GM19463 (cell line): ENCODE measurements around the gene TRIM16.
A peak's percentile ranks its signal among the peaks of the same experiment; 100 is the strongest.
"Not testable (repeated sequence)": the region's sequence is repeated elsewhere in the genome, so short reads cannot be mapped to it uniquely, and the experiment has no call there.

Source experiments
- ATAC-seq: cut with Tn5 transposase; IDR thresholded peaks from one replicate; pipeline ENCODE4 v1.9.1; 2021; ENCODE audit warnings: mild to moderate bottlenecking, moderate library complexity; ENCODE audit not compliant: unreplicated experiment

TRIM16 gene

GRCh38 chr17:15683824-15684478 is at the start of gene TRIM16:
TSS of gene TRIM16 (minus strand) at chr17:15684311. CDS start at chr17:15651609, 32,702 bp downstream.
- peak; percentile 95 for ATAC-seq

GRCh38 chr17:15733174-15733789 is 49.2 kb upstream of the TRIM16 start:
- not testable (repeated sequence) for ATAC-seq

GRCh38 chr17:15731900-15732299 is 47.8 kb upstream of the TRIM16 start, which contains the start of gene TBC1D26:
TSS of gene TBC1D26 (plus strand) at chr17:15732283. CDS start at chr17:15735349, 3,066 bp downstream.
- not testable (repeated sequence) for ATAC-seq

- not testable (repeated sequence) for ATAC-seq
These were observed 46.4 kb upstream of the TRIM16 start for GRCh38 chr17:15730535-15730934.

GRCh38 chr17:15716601-15717563 is 32.8 kb upstream of the TRIM16 start:
- ATAC-seq, result not testable (repeated sequence)

- ATAC-seq, result not testable (repeated sequence)
These were observed 24.8 kb upstream of the TRIM16 start for GRCh38 chr17:15708879-15709278.

GRCh38 chr17:15704813-15705212 is 20.7 kb upstream of the TRIM16 start:
- not testable (repeated sequence) for ATAC-seq

- not testable (repeated sequence) for ATAC-seq
These were observed 20.1 kb upstream of the TRIM16 start for GRCh38 chr17:15704239-15704638.

GRCh38 chr17:15699937-15700336 is 15.8 kb upstream of the TRIM16 start:
- not testable (repeated sequence) for ATAC-seq

- peak; percentile 95 for ATAC-seq
These were observed 15.4 kb upstream of the TRIM16 start, which contains the start of gene ZNF286A for GRCh38 chr17:15699413-15699924. TSS of gene ZNF286A (plus strand) at chr17:15699752. CDS start at chr17:15700330, 578 bp downstream.

- ATAC-seq, result not testable (repeated sequence)
These were observed 14.9 kb upstream of the TRIM16 start for GRCh38 chr17:15698967-15699366.

- ATAC-seq, result not testable (repeated sequence)
These were observed 3.4 kb upstream of the TRIM16 start for GRCh38 chr17:15687494-15687893.

- not testable (repeated sequence) for ATAC-seq
These were observed 976 bp downstream of the TRIM16 start for GRCh38 chr17:15683135-15683534.

- not testable (repeated sequence) for ATAC-seq
These were observed 8.1 kb downstream of the TRIM16 start for GRCh38 chr17:15675991-15676390.

GRCh38 chr17:15674640-15675039 is 9.5 kb downstream of the TRIM16 start:
- not testable (repeated sequence) for ATAC-seq

- ATAC-seq, result not testable (repeated sequence)
These were observed 14.6 kb downstream of the TRIM16 start for GRCh38 chr17:15669526-15669925.

GRCh38 chr17:15663691-15664090 is 20.4 kb downstream of the TRIM16 start:
- ATAC-seq, result no peak

GRCh38 chr17:15663176-15663575 is 20.9 kb downstream of the TRIM16 start:
- no peak for ATAC-seq

- ATAC-seq, result no peak
These were observed 21.4 kb downstream of the TRIM16 start for GRCh38 chr17:15662681-15663080.

GRCh38 chr17:15660077-15660476 is 24.0 kb downstream of the TRIM16 start:
- ATAC-seq, result no peak

GRCh38 chr17:15659663-15660062 is 24.4 kb downstream of the TRIM16 start:
- no peak for ATAC-seq
